ENCODE results near the gene CD244.

Gene CD244

GRCh38 chr1:160810486-160810885 is 52.2 kb downstream of the CD244 start:
- no peak for FAIRE-seq
- no peak for TF ChIP-seq CTCF (IDR thresholded peaks at IDR 0.05; ENCODE audit: insufficient read depth, missing control alignments)
- DNase-seq (ENCODE audit: insufficient read length, low spot score), result no peak

GRCh38 chr1:160808289-160808688 is 54.4 kb downstream of the CD244 start:
- TF ChIP-seq CTCF (IDR thresholded peaks at IDR 0.05; ENCODE audit: insufficient read depth, missing control alignments), result no peak
- DNase-seq (ENCODE audit: insufficient read length, low spot score) (no peak), FAIRE-seq (no peak)

GRCh38 chr1:160807738-160808137 is 54.9 kb downstream of the CD244 start:
- FAIRE-seq (no peak), DNase-seq (ENCODE audit: insufficient read length, low spot score) (no peak)
- TF ChIP-seq CTCF (IDR thresholded peaks at IDR 0.05; ENCODE audit: insufficient read depth, missing control alignments), result no peak

GRCh38 chr1:160807247-160807646 is 55.4 kb downstream of the CD244 start:
- DNase-seq (ENCODE audit: insufficient read length, low spot score) (no peak), FAIRE-seq (no peak)
- TF ChIP-seq CTCF (IDR thresholded peaks at IDR 0.05; ENCODE audit: insufficient read depth, missing control alignments), result no peak

- FAIRE-seq (no peak), DNase-seq (ENCODE audit: insufficient read length, low spot score) (no peak)
- TF ChIP-seq CTCF (IDR thresholded peaks at IDR 0.05; ENCODE audit: insufficient read depth, missing control alignments), result no peak
Observed at GRCh38 chr1:160806784-160807183, 55.9 kb downstream of the CD244 start.

- no peak for DNase-seq (ENCODE audit: insufficient read length, low spot score)
- FAIRE-seq, result no peak
- TF ChIP-seq CTCF (IDR thresholded peaks at IDR 0.05; ENCODE audit: insufficient read depth, missing control alignments), result no peak
Observed at GRCh38 chr1:160806109-160806665, 56.5 kb downstream of the CD244 start.

GRCh38 chr1:160801836-160802580 is 60.7 kb downstream of the CD244 start:
- FAIRE-seq, result no peak
- no peak for TF ChIP-seq CTCF (IDR thresholded peaks at IDR 0.05; ENCODE audit: insufficient read depth, missing control alignments)
- DNase-seq (ENCODE audit: insufficient read length, low spot score), result no peak

Measured in D721Med (cell line).